Upper lobe of right lung (tissue), 1 donor: ENCODE results near the gene LMAN2L. TPM values are rescaled to one million over a fixed set of nuclear protein-coding genes. Genes with fewer than 3 reads are reported as not detected.

ENCODE experiments used
- ATAC-seq: fragments of 200-7000 bp; cut with Tn5 transposase; one replicate; pipeline ENCODE4 v1.9.1; 2020; ENCODE audit warnings: mild to moderate bottlenecking, moderate library complexity
- DNase-seq: peaks from one replicate; pipeline ENCODE4 v3.0.0-alpha.2; 2020
- H3K27ac ChIP-seq: fragments of 200-600 bp; one replicate; pipeline ENCODE4 v1.8.0; 2022
- H3K27me3 ChIP-seq: fragments of 200-600 bp; one replicate; pipeline ENCODE4 v1.8.0; 2022; ENCODE audit warnings: mild to moderate bottlenecking
- H3K36me3 ChIP-seq: fragments of 200-600 bp; one replicate; pipeline ENCODE4 v1.8.0; 2022
- H3K4me1 ChIP-seq: fragments of 200-600 bp; one replicate; pipeline ENCODE4 v1.8.0; 2022
- H3K4me3 ChIP-seq: fragments of 200-600 bp; one replicate; pipeline ENCODE4 v1.8.0; 2022; ENCODE audit warnings: mild to moderate bottlenecking
- H3K9me3 ChIP-seq: fragments of 200-600 bp; one replicate; pipeline ENCODE4 v1.8.0; 2022
- CTCF ChIP-seq: fragments of 200-600 bp; IDR thresholded peaks from one replicate; pipeline ENCODE4 v1.8.0; 2022; ENCODE audit warnings: antibody characterized with exemption
- intact Hi-C: fragments of 100-400 bp; cut with DNase I; formaldehyde crosslinking; loops from one replicate; pipeline ENCODE4 v1.11.0; 2022
- total RNA-seq: library from RNA; stranded (reverse); fragmentation: NEBNext Ultra II Directional; extraction: Animal tissue kit (Norgen Biotek cat#: 25700); gene quantifications from one replicate; pipeline ENCODE4 v1.2.1, GENCODE V29; 2021
- donor health status: DM: no; HTN: yes; CAD: no; lungs with severe emphysema.

LMAN2L gene
- total RNA-seq, 1 donor from 2014 or later, result 16.5 TPM

- intact Hi-C loops, result no loop called here
- DNase-seq (no peak), ATAC-seq (peak; percentile 49)
- Histone ChIP-seq H3K4me3 (no peak overlapping the region), H3K27ac (no peak overlapping the region), H3K4me1 (peaks cover 11% of the 10 kb centered on the region), H3K36me3 (no peaks in the 10 kb centered on the region), H3K9me3 (no peaks in the 10 kb centered on the region), H3K27me3 (no peaks in the 10 kb centered on the region)
- TF ChIP-seq CTCF, result no peak
These were observed 54.0 kb downstream of the LMAN2L start for GRCh38 chr2:96685577-96686459.

DNA sequence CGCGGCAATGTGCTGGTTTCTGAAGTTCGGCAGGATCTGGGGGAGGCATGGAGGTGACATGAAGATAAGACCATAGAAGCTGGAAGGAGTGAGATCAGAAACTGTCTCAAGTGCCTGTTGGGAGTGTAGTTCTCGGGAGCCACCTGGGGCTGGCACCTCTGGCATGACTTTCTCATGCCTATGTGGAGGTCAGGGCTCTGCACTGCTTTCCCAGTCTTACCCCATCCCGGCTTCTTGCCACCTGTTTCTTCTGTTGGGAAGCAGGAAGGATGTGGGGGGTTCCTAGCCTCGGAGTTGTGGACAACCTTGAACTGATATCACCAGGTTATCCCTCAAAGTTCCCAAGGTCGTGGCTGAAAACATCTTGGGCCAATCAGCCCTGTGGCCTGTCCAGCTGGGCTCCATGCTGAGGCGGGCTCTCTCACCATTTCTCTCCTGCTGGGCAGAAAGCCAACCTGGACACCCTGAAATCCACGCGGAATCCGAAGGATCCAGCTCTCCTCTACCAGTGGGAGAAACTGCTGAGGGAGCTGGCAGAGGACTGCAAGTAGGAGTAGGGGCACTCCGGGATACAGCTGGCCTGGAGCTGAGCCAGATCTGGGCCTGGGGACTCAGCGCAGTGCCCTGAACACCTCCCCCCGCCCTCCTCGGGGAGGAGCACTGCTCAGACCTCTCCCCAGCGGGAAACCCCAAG lies 54.8 kb downstream of the LMAN2L start:
- DNase-seq (no peak), ATAC-seq (peak; percentile 13)
- intact Hi-C loops, result no loop called here
- no peak overlapping the region for H3K27ac ChIP-seq
- no peaks in the 10 kb centered on the region for H3K36me3 ChIP-seq
- H3K9me3 ChIP-seq, result no peaks in the 10 kb centered on the region
- H3K4me1 ChIP-seq, result peaks cover 11% of the 10 kb centered on the region
- no peak for TF ChIP-seq CTCF
- H3K27me3 ChIP-seq, result no peaks in the 10 kb centered on the region
- H3K4me3 ChIP-seq, result no peak overlapping the region

GRCh38 chr2:96683972-96684820 lies 55.7 kb downstream of the LMAN2L start:
- no peaks in the 10 kb centered on the region for H3K27me3 ChIP-seq
- no peak overlapping the region for H3K4me3 ChIP-seq
- ATAC-seq (no peak), DNase-seq (no peak)
- H3K36me3 ChIP-seq, result no peaks in the 10 kb centered on the region
- H3K4me1 ChIP-seq, result peaks cover 11% of the 10 kb centered on the region
- TF ChIP-seq CTCF, result no peak
- H3K9me3 ChIP-seq, result no peaks in the 10 kb centered on the region
- no peak overlapping the region for H3K27ac ChIP-seq
- intact Hi-C loops, result no loop called here

GRCh38 chr2:96683307-96683706 lies 56.6 kb downstream of the LMAN2L start:
- Histone ChIP-seq H3K4me3 (no peak overlapping the region), H3K36me3 (no peaks in the 10 kb centered on the region), H3K9me3 (no peaks in the 10 kb centered on the region), H3K27ac (no peak overlapping the region), H3K4me1 (peaks cover 11% of the 10 kb centered on the region), H3K27me3 (no peaks in the 10 kb centered on the region)
- DNase-seq (no peak), ATAC-seq (no peak)
- no peak for TF ChIP-seq CTCF
- intact Hi-C loops, result no loop called here

- DNase-seq (no peak), ATAC-seq (no peak)
- intact Hi-C loops, result no loop called here
- Histone ChIP-seq H3K9me3 (no peaks in the 10 kb centered on the region), H3K36me3 (no peaks in the 10 kb centered on the region), H3K27me3 (no peaks in the 10 kb centered on the region), H3K27ac (no peak overlapping the region), H3K4me1 (peaks cover 11% of the 10 kb centered on the region), H3K4me3 (no peak overlapping the region)
- TF ChIP-seq CTCF, result no peak
These were observed 58.3 kb downstream of the LMAN2L start for GRCh38 chr2:96681540-96681939.
